Gastroesophageal sphincter (tissue), 4 donors: ENCODE results near the gene HTR4. TPM values are rescaled to one million over a fixed set of nuclear protein-coding genes. Genes with fewer than 3 reads are reported as not detected.

Source experiments
- ATAC-seq: fragments of 150-250 bp; one replicate; pipeline ENCODE4 v1.9.1; 2016; ENCODE audit warnings: mild to moderate bottlenecking, moderate library complexity
- H3K27ac ChIP-seq, 4 donors: fragments of 200-600 bp; sonication (generic) in 3 of 4; 1 replicate in 3 of 4; 2 replicates in 1 of 4; pipeline ENCODE4 v1.5.1; 2016 to 2019
- H3K27me3 ChIP-seq: fragments of 200-600 bp; sonication (generic); one replicate; pipeline ENCODE4 v1.5.1; 2019
- H3K36me3 ChIP-seq, 2 donors: fragments of 200-600 bp; sonication (generic); one replicate each; pipeline ENCODE4 v1.5.1; 2019; ENCODE audit warnings: control low read depth in 1 of 2
- H3K4me1 ChIP-seq, 3 donors: fragments of 200-600 bp; sonication (generic); 1 replicate in 2 of 3; 2 replicates in 1 of 3; pipeline ENCODE4 v1.5.1; 2016 to 2019; ENCODE audit warnings: control low read depth in 2 of 3
- H3K4me3 ChIP-seq, 2 donors: fragments of 200-600 bp; sonication (generic); one replicate each; pipeline ENCODE4 v1.5.1; 2019; ENCODE audit warnings: mild to moderate bottlenecking in 1 of 2, moderate library complexity in 1 of 2
- H3K9me3 ChIP-seq, 3 donors: fragments of 200-600 bp; sonication (generic); one replicate each; pipeline ENCODE4 v1.5.1; 2017 to 2019; ENCODE audit warnings: control low read depth in 2 of 3
- CTCF ChIP-seq, 4 experiments: fragments of 200-600 bp in 2 of 4; fragments of 450-650 bp in 2 of 4; sonication (generic) in 1 of 4; IDR thresholded peaks; one replicate each; pipeline ENCODE4 v1.5.1; 2017 to 2019; ENCODE audit warnings: antibody characterized with exemption in 4 of 4, mild to moderate bottlenecking in 2 of 4, moderate library complexity in 2 of 4
- EP300 ChIP-seq: sonication (generic); formaldehyde crosslinking; IDR thresholded peaks from one replicate; pipeline ENCODE4 v1.6.1; 2017; ENCODE audit warnings: antibody characterized with exemption, mild to moderate bottlenecking
- POLR2A ChIP-seq, 2 donors: fragments of 450-650 bp; IDR thresholded peaks; one replicate each; pipeline ENCODE4 v1.6.1; 2017; ENCODE audit warnings: antibody characterized with exemption in 2 of 2, mild to moderate bottlenecking in 2 of 2, moderate library complexity in 1 of 2
- POLR2AphosphoS5 ChIP-seq: sonication (generic); formaldehyde crosslinking; IDR thresholded peaks from one replicate; pipeline ENCODE4 v1.6.1; 2017; ENCODE audit warnings: antibody characterized with exemption
- WGBS, 2 donors: methylation state at CpG; one replicate each; pipeline ENCODE4 v1.1.5; 2018; ENCODE audit warnings: low coverage in 1 of 2; 5-methylcytosine and 5-hydroxymethylcytosine counted together
- total RNA-seq, 4 donors: library from RNA; depleted of rRNA; stranded (reverse); fragments of >200 nt; gene quantifications; one replicate each; pipeline ENCODE4 v1.1.0, GENCODE V29; 2016

Gene HTR4
- total RNA-seq, 4 donors from 2014 or later, result 0.27 to 1.0 TPM; not detected in 2

- TF ChIP-seq POLR2AphosphoS5, result no peak
- no peak for TF ChIP-seq CTCF (IDR thresholded peaks at IDR 0.05)
- no peak for TF ChIP-seq POLR2A (IDR thresholded peaks at IDR 0.05)
- no peak for TF ChIP-seq EP300
Observed at GRCh38 chr5:148645527-148645926, 8.8 kb downstream of the HTR4 start.

GRCh38 chr5:148641735-148642134 is 12.6 kb downstream of the HTR4 start:
- WGBS, 2 donors, result 78 to 86% methylated on average over 4 of the region's 4 CpGs
- ATAC-seq, result no peak
- H3K4me1 ChIP-seq, result no peaks in the 10 kb centered on the region
- no peaks in the 10 kb centered on the region for H3K27me3 ChIP-seq
- H3K9me3 ChIP-seq, result no peaks in the 10 kb centered on the region
- H3K27ac ChIP-seq, result no peak overlapping the region
- TF ChIP-seq EP300, result no peak
- TF ChIP-seq POLR2A (IDR thresholded peaks at IDR 0.05), result no peak
- no peaks in the 10 kb centered on the region for H3K36me3 ChIP-seq
- H3K4me3 ChIP-seq, result no peak overlapping the region

More at GRCh38 chr5:148645527-148645926, 8.8 kb downstream of the HTR4 start:
- Histone ChIP-seq H3K4me3 (no peak overlapping the region), H3K4me1 (no peaks in the 10 kb centered on the region), H3K36me3 (no peaks in the 10 kb centered on the region), H3K27me3 (no peaks in the 10 kb centered on the region), H3K27ac (no peak overlapping the region), H3K9me3 (no peaks in the 10 kb centered on the region)
- ATAC-seq, result no peak

GRCh38 chr5:148640471-148640870 is 13.9 kb downstream of the HTR4 start:
- H3K4me1 ChIP-seq, result no peaks in the 10 kb centered on the region
- no peak for ATAC-seq
- no peaks in the 10 kb centered on the region for H3K9me3 ChIP-seq
- H3K4me3 ChIP-seq, result no peak overlapping the region
- no peaks in the 10 kb centered on the region for H3K27me3 ChIP-seq
- no peak overlapping the region for H3K27ac ChIP-seq
- H3K36me3 ChIP-seq, result no peaks in the 10 kb centered on the region
- TF ChIP-seq POLR2AphosphoS5, result no peak
- no peak for TF ChIP-seq EP300
- no peak for TF ChIP-seq POLR2A (IDR thresholded peaks at IDR 0.05)
- no peak for TF ChIP-seq CTCF (IDR thresholded peaks at IDR 0.05)

- Histone ChIP-seq H3K4me1 (no peaks in the 10 kb centered on the region), H3K9me3 (no peaks in the 10 kb centered on the region), H3K27me3 (no peaks in the 10 kb centered on the region), H3K36me3 (no peaks in the 10 kb centered on the region), H3K4me3 (no peak overlapping the region), H3K27ac (no peak overlapping the region)
- 50 to 84% methylated on average over 2 of the region's 2 CpGs for WGBS, 2 donors
- TF ChIP-seq CTCF (IDR thresholded peaks at IDR 0.05) (no peak), POLR2AphosphoS5 (no peak), EP300 (no peak), POLR2A (IDR thresholded peaks at IDR 0.05) (no peak)
- ATAC-seq, result no peak
Observed at GRCh38 chr5:148639081-148639480, 15.2 kb downstream of the HTR4 start.

GRCh38 chr5:148636353-148636752 is 18.0 kb downstream of the HTR4 start:
- H3K4me1 ChIP-seq, result no peaks in the 10 kb centered on the region
- H3K27me3 ChIP-seq, result no peaks in the 10 kb centered on the region
- TF ChIP-seq POLR2AphosphoS5 (no peak), EP300 (no peak), CTCF (IDR thresholded peaks at IDR 0.05) (no peak), POLR2A (IDR thresholded peaks at IDR 0.05) (no peak)
- WGBS, 2 donors, result 68 to 77% methylated on average over 3 of the region's 3 CpGs
- H3K4me3 ChIP-seq, result no peak overlapping the region
- no peak for ATAC-seq
- H3K27ac ChIP-seq, result no peak overlapping the region
- H3K36me3 ChIP-seq, result no peaks in the 10 kb centered on the region
- no peaks in the 10 kb centered on the region for H3K9me3 ChIP-seq
